ENCODE data around the gene MTMR11. TPM values are rescaled to one million over a fixed set of nuclear protein-coding genes. Genes with fewer than 3 reads are reported as not detected.

The MTMR11 gene
- polyA plus RNA-seq, 3 donors: 53.1 to 152 (median 54.6) TPM

- H3K9ac ChIP-seq (ENCODE audit: insufficient read depth, low read length, poor library complexity, severe bottlenecking): no peak overlapping the region
- H3K27ac Mint-ChIP-seq: peak overlapping the region in 1 of 7 donors; percentile 67
Measured at GRCh38 chr1:149916193-149916897, 20.3 kb downstream of the MTMR11 start.

GRCh38 chr1:149915429-149916192 lies 21.1 kb downstream of the MTMR11 start:
- Mint-ChIP-seq H3K27me3 (ENCODE audit: low read depth in 3 of 3) (peaks cover 26 to 27% (median 26%) of the 10 kb centered on the region in 3 donors), H3K4me3 (peak overlapping the region in 1 of 2 donors; percentile 47), H3K36me3 (peaks cover 0 to 2% of the 10 kb centered on the region in 2 donors), H3K9me3 (peaks cover 0 to 2% (median 0%) of the 10 kb centered on the region in 7 donors), H3K27ac (peak overlapping the region in 1 of 7 donors; percentile 67), H3K4me1 (peaks cover 36% of the 10 kb centered on the region)
- WGBS (ENCODE audit: insufficient coverage): 50% methylated on average over 4 of the region's 11 CpGs
- no peaks in the 10 kb centered on the region for H3K9me3 ChIP-seq (replicated peaks in 1 of 2; ENCODE audit: control insufficient read depth in 1 of 2, insufficient read depth in 1 of 2, low read length in 2 of 2)
- no peaks in the 10 kb centered on the region for H4K20me1 ChIP-seq (ENCODE audit: insufficient read depth, low read length)
- no peak overlapping the region for H3K4me2 ChIP-seq (replicated peaks; ENCODE audit: extremely low read depth, low read length, poor library complexity, severe bottlenecking)
- no peak overlapping the region for H3K27ac ChIP-seq (ENCODE audit: low read depth in 1 of 2, low read length in 2 of 2)
- DNase-seq: no peak
- H3K79me2 ChIP-seq (ENCODE audit: insufficient read depth, low read length): no peaks in the 10 kb centered on the region
- peaks cover 26 to 35% of the 10 kb centered on the region in 2 donors for H3K4me1 ChIP-seq (ENCODE audit: control insufficient read depth in 1 of 2, insufficient read depth in 2 of 2, low read length in 2 of 2)
- no peak overlapping the region for H3K9ac ChIP-seq (ENCODE audit: insufficient read depth, low read length, poor library complexity, severe bottlenecking)
- H2AFZ ChIP-seq (ENCODE audit: insufficient read depth, low read depth, low read length, poor library complexity, severe bottlenecking): peak overlapping the region; percentile 11
- TF ChIP-seq, protein P1, sequence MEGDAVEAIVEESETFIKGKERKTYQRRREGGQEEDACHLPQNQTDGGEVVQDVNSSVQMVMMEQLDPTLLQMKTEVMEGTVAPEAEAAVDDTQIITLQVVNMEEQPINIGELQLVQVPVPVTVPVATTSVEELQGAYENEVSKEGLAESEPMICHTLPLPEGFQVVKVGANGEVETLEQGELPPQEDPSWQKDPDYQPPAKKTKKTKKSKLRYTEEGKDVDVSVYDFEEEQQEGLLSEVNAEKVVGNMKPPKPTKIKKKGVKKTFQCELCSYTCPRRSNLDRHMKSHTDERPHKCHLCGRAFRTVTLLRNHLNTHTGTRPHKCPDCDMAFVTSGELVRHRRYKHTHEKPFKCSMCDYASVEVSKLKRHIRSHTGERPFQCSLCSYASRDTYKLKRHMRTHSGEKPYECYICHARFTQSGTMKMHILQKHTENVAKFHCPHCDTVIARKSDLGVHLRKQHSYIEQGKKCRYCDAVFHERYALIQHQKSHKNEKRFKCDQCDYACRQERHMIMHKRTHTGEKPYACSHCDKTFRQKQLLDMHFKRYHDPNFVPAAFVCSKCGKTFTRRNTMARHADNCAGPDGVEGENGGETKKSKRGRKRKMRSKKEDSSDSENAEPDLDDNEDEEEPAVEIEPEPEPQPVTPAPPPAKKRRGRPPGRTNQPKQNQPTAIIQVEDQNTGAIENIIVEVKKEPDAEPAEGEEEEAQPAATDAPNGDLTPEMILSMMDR (IDR thresholded peaks at IDR 0.05): no peak
- peaks cover 7 to 19% of the 10 kb centered on the region in 2 donors for H3K27me3 ChIP-seq (ENCODE audit: control insufficient read depth in 2 of 2, insufficient read depth in 2 of 2, low read length in 2 of 2)
- intact Hi-C loops (cut with micrococcal nuclease): no loop called here
- no peaks in the 10 kb centered on the region for H3K36me3 ChIP-seq (replicated peaks in 1 of 2; ENCODE audit: control insufficient read depth in 1 of 2, insufficient read depth in 2 of 2, low read length in 2 of 2)
- H3K4me3 ChIP-seq (replicated peaks in 1 of 3; ENCODE audit: low read depth in 2 of 3, low read length in 3 of 3): no peak overlapping the region

More at GRCh38 chr1:149916193-149916897, 20.3 kb downstream of the MTMR11 start:
- Mint-ChIP-seq H3K9me3 (no peaks in the 10 kb centered on the region), H3K4me3 (peak overlapping the region; percentile 49 to 87), H3K27me3 (ENCODE audit: low read depth in 3 of 3) (peaks cover 26 to 27% (median 26%) of the 10 kb centered on the region in 3 donors), H3K4me1 (peaks cover 36% of the 10 kb centered on the region), H3K36me3 (peaks cover 0 to 7% of the 10 kb centered on the region in 2 donors)
- Histone ChIP-seq H3K27ac (ENCODE audit: low read depth in 1 of 2, low read length in 2 of 2) (no peak overlapping the region), H3K9me3 (replicated peaks in 1 of 2; ENCODE audit: control insufficient read depth in 1 of 2, insufficient read depth in 1 of 2, low read length in 2 of 2) (no peaks in the 10 kb centered on the region), H4K20me1 (ENCODE audit: insufficient read depth, low read length) (no peaks in the 10 kb centered on the region), H3K79me2 (ENCODE audit: insufficient read depth, low read length) (no peaks in the 10 kb centered on the region), H3K27me3 (ENCODE audit: control insufficient read depth in 2 of 2, insufficient read depth in 2 of 2, low read length in 2 of 2) (peaks cover 7 to 19% of the 10 kb centered on the region in 2 donors), H3K4me1 (ENCODE audit: control insufficient read depth in 1 of 2, insufficient read depth in 2 of 2, low read length in 2 of 2) (peaks cover 26 to 35% of the 10 kb centered on the region in 2 donors), H2AFZ (ENCODE audit: insufficient read depth, low read depth, low read length, poor library complexity, severe bottlenecking) (peak overlapping the region; percentile 33), H3K4me2 (replicated peaks; ENCODE audit: extremely low read depth, low read length, poor library complexity, severe bottlenecking) (peak overlapping the region; percentile 61), H3K4me3 (replicated peaks in 1 of 3; ENCODE audit: low read depth in 2 of 3, low read length in 3 of 3) (peak overlapping the region in 1 of 3 experiments; percentile 61), H3K36me3 (replicated peaks in 1 of 2; ENCODE audit: control insufficient read depth in 1 of 2, insufficient read depth in 2 of 2, low read length in 2 of 2) (no peaks in the 10 kb centered on the region)
- intact Hi-C loops (cut with micrococcal nuclease): no loop called here
- WGBS (ENCODE audit: insufficient coverage): no CpG with 5 or more reads among the region's 9 CpGs
- TF ChIP-seq, protein P1 (IDR thresholded peaks at IDR 0.05): no peak
- no peak for DNase-seq
